RWPE1 (cell line): ENCODE measurements around the gene TRDMT1.

Experiments
- CTCF ChIA-PET: fragments of 350-600 bp; sonication (Branson Sonifier 250); formaldehyde crosslinking; extraction: SDS; loops from one replicate; lab custom pipeline; 2021; lab: Yijun Ruan, JAX
- POLR2A ChIA-PET: fragments of 400-600 bp; formaldehyde crosslinking; extraction: SDS; loops from one replicate; lab custom pipeline; 2020; ENCODE audit warnings: antibody characterized with exemption; ENCODE audit not compliant: low non-redundant PET; lab: Yijun Ruan, JAX
- DNase-seq: peaks from one replicate; pipeline ENCODE4 v3.0.0; 2012; ENCODE audit warnings: low spot score
- H3K27ac ChIP-seq: fragments of 450-650 bp; 2 replicates; pipeline ENCODE4 v1.5.1; 2017
- TF ChIP-seq, protein P1 (sequence below): fragments of 450-650 bp; conservative IDR thresholded peaks from 2 replicates; pipeline ENCODE4 v1.5.1; 2017; ENCODE audit warnings: low read depth, mild to moderate bottlenecking

TRDMT1 gene

DNA sequence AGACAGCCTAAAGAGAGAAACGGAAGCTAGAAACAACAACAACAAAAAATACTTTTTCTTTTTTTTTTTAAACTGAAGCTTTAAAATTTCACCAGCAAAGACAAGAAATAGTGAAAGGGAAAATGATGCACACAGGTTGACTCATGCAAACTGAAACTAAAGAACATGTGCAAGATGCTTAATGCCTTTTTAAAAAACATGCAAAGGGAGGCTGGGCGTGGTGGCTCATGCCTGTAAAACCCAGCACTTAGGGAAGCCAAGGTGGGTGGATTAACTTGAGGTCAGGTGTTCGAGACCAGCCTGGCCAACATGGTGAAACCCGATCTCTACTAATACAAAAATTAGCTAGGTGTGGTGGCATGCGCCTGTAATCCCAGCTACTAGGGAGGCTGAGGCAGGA, 56.7 kb downstream of the TRDMT1 start:
- H3K27ac ChIP-seq, result peak overlapping the region; percentile 70
- ChIA-PET POLR2A (no interaction called here), CTCF (interaction anchor here (0.5 kb wide), 1 partner anchor 448 kb away, joined by 4 read pairs; no protein-coding TSS in a partner anchor)

DNA sequence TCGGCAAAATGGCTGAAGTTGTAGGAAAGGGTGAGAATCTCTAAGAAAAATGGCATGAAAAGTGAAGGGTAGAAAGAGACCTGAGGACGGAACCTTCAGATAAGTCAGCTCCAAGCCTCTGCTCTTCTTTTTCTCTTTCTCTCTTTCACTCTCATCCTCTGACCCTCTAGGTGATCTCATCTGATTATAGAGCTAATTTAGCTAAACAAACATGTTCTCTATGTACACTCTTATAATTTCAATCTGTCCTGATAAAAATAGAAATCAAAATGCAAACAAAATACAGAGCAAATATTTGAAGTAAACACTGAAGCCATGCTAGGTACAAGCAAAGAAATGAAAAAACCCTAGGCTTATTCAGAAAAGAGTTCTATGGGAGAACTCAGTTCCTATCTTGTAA, 57.4 kb downstream of the TRDMT1 start:
- TF ChIP-seq, protein P1, sequence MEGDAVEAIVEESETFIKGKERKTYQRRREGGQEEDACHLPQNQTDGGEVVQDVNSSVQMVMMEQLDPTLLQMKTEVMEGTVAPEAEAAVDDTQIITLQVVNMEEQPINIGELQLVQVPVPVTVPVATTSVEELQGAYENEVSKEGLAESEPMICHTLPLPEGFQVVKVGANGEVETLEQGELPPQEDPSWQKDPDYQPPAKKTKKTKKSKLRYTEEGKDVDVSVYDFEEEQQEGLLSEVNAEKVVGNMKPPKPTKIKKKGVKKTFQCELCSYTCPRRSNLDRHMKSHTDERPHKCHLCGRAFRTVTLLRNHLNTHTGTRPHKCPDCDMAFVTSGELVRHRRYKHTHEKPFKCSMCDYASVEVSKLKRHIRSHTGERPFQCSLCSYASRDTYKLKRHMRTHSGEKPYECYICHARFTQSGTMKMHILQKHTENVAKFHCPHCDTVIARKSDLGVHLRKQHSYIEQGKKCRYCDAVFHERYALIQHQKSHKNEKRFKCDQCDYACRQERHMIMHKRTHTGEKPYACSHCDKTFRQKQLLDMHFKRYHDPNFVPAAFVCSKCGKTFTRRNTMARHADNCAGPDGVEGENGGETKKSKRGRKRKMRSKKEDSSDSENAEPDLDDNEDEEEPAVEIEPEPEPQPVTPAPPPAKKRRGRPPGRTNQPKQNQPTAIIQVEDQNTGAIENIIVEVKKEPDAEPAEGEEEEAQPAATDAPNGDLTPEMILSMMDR, result no peak
- ChIA-PET CTCF (interaction anchor here (0.5 kb wide), 1 partner anchor 447 kb away, joined by 4 read pairs; no protein-coding TSS in a partner anchor), POLR2A (no interaction called here)
- no peak overlapping the region for H3K27ac ChIP-seq
- DNase-seq, result no peak

More for the DNA sequence above, 56.7 kb downstream of the TRDMT1 start:
- DNase-seq, result no peak
- TF ChIP-seq, protein P1, result no peak

DNA sequence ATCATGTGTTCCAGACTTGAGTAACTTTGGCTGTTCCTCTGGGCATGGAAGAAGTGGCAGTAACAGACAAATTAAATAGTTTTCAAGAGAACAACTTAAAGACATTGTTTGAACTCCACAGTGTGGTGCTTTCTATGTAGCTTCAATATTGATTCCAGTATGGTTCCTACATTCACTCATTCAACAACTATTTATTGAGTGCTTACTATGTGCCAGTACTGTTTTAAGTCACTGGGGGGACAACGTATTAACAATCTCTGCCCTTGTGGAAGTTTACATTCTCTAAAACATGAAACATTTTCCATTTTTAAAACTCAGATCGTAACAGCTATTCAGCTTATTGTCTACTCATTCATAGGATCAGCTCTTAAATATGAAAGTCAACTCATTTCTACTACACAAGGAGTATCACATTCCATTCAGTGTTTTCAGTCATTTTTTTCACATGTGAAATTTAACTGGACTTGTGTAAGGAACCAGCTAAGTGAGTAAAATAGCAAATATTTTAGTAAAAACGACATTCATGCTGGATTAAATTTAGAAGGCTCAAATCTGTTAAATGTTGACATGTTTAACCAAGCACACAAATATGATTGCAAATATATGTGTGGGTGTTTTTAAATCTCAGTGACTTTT, 58.3 kb downstream of the TRDMT1 start:
- DNase-seq, result no peak
- POLR2A ChIA-PET, result no interaction called here
- CTCF ChIA-PET, result interaction anchor here (0.6 kb wide), 1 partner anchor 1170 kb away, joined by 3 read pairs; no protein-coding TSS in a partner anchor
- TF ChIP-seq, protein P1, result no peak
- H3K27ac ChIP-seq, result no peak overlapping the region

DNA sequence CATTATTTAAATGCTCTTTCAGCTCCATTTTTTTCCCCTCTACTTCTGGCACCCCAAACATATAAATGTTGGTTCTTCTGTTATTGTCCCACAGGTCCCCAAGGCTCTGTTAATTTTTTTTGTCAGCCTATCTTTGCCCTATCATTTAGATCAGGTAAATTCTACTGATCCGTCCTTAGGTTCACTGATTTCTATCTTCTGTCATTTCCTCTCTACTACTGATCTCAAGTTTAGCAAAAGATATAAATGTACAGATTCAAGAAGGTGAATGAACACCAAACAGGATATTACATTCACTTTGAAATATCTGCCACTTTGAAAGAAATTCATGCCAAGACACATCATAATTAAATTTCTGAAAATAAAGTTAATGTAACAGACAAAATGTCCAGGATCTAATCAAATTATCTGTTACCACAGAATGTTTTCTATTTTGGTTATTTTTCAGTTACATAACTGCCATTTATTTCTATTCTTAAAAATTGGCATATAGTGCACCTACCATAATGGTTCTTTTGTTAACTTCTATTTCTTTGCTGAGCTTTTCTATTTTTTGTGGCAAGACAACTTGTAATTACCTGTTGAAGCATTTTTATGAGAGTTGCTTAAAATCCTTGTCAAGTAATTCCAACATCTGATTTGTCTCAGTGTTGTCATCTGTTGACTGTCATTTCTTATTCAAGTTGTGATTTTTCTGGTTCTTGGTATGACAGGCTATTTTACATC, 59.8 kb downstream of the TRDMT1 start:
- DNase-seq, result no peak
- H3K27ac ChIP-seq, result no peak overlapping the region
- TF ChIP-seq, protein P1, result no peak
- POLR2A ChIA-PET, result no interaction called here
- CTCF ChIA-PET, result no interaction called here

DNA sequence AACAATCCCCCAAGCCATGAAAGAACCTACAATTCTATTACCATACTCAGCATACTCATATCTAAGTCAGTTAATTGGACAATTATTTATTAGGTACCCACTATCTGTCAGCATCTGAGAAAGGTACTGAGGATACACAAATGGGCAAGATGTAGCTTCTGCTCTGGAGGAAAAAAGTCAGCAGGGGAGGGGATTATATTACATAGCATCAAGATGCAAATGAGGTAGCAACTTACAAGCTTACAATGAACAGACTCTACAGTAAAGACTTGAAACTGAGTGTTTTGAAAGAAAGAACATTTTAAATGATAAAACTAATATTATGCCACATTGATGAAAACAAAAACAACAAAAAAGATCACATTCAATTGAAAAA, 61.1 kb downstream of the TRDMT1 start:
- POLR2A ChIA-PET, result interaction anchor here (0.6 kb wide), 1 partner anchor 57 kb away, joined by 3 read pairs; no protein-coding TSS in a partner anchor
- TF ChIP-seq, protein P1, result no peak
- CTCF ChIA-PET, result no interaction called here
- no peak overlapping the region for H3K27ac ChIP-seq
- DNase-seq, result no peak

DNA sequence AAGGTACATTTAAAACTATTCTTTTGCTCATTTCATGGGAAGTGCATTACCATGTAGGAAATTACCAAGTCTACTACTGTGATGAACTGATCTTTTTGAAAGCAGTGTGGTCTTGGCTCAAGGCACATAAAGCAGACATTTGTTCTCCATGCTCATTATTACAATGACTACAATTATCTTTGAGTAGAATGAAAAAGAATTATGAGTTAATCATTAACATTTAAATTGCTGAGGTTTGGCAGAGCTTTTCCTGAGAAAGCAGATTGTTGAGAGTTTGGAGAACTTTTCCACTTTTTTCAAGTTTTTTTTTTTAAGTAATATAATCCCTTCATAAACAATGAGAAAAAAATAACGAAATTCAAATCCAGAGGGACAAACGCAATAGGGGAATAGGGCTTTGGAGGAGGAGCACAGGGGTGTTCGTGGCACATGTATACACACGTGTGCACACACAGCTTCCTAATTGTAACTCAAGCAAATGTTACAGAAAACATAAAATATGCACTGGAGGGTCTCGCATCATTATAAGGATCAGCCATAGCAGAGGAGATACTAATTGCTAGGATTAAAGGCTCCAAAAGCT, 62.9 kb downstream of the TRDMT1 start:
- ChIA-PET CTCF (interaction anchor here (0.7 kb wide), 1 partner anchor 1472 kb away, joined by 5 read pairs; no protein-coding TSS in a partner anchor), POLR2A (no interaction called here)
- no peak for DNase-seq
- H3K27ac ChIP-seq, result no peak overlapping the region
- TF ChIP-seq, protein P1, result no peak
